LNCaP clone FGC (cell line): ENCODE measurements around the gene TOP2A.
"Not testable (repeated sequence)": the region's sequence is repeated elsewhere in the genome, so short reads cannot be mapped to it uniquely, and the experiment has no call there.

Source experiments
- DNase-seq: peaks from one replicate; pipeline ENCODE4 v3.0.0-alpha.2; 2011; ENCODE audit warnings: low read depth
- H3K4me3 ChIP-seq: 2 replicates; pipeline ENCODE4 v1.5.1; 2011; ENCODE audit warnings: mild to moderate bottlenecking, low read depth, low read length, control low read depth
- CTCF ChIP-seq: IDR thresholded peaks from 2 replicates; pipeline ENCODE4 v1.5.1; 2012; ENCODE audit warnings: mild to moderate bottlenecking; ENCODE audit not compliant: control insufficient read depth, insufficient read depth; ENCODE audit errors: extremely low read depth

The TOP2A gene

GRCh38 chr17:40402668-40403067 is 15.0 kb downstream of the TOP2A start:
- DNase-seq = no peak
- H3K4me3 ChIP-seq = no peak overlapping the region
- TF ChIP-seq CTCF = no peak

- DNase-seq = no peak
- TF ChIP-seq CTCF = peak; percentile 48
- H3K4me3 ChIP-seq = no peak overlapping the region
Measured at GRCh38 chr17:40399185-40399584, 18.5 kb downstream of the TOP2A start.

GRCh38 chr17:40386555-40386954 is 31.1 kb downstream of the TOP2A start:
- not testable (repeated sequence) for H3K4me3 ChIP-seq, DNase-seq

GRCh38 chr17:40382251-40382650 is 35.4 kb downstream of the TOP2A start:
- H3K4me3 ChIP-seq = no peak overlapping the region
- TF ChIP-seq CTCF = no peak
- DNase-seq = no peak

- no peak for DNase-seq
- TF ChIP-seq CTCF = no peak
- no peak overlapping the region for H3K4me3 ChIP-seq
Measured at GRCh38 chr17:40378966-40379365, 38.7 kb downstream of the TOP2A start.

- no peak for TF ChIP-seq CTCF
- H3K4me3 ChIP-seq = no peak overlapping the region
- DNase-seq = no peak
Measured at GRCh38 chr17:40377832-40378231, 39.9 kb downstream of the TOP2A start.

GRCh38 chr17:40376541-40376940 is 41.2 kb downstream of the TOP2A start:
- not testable (repeated sequence) for DNase-seq, H3K4me3 ChIP-seq

GRCh38 chr17:40375786-40376185 is 41.9 kb downstream of the TOP2A start:
- H3K4me3 ChIP-seq, DNase-seq: not testable (repeated sequence)
